K562 (cell line): ENCODE measurements around the gene SIGLEC6. TPM values are rescaled to one million over a fixed set of nuclear protein-coding genes. Genes with fewer than 3 reads are reported as not detected.

Experiments used
- CBX5 ChIP-seq: IDR thresholded peaks from 2 replicates; pipeline ENCODE4 v1.6.1; 2014; ENCODE audit warnings: low read depth, borderline replicate concordance
- FOS ChIP-seq: IDR thresholded peaks from 3 replicates; pipeline ENCODE4 v1.6.1; 2011; ENCODE audit not compliant: insufficient read length; ENCODE audit errors: extremely low read depth
- HDAC2 ChIP-seq: fragments of 450-650 bp; IDR thresholded peaks from 2 replicates; pipeline ENCODE4 v1.6.1; 2016; ENCODE audit warnings: mild to moderate bottlenecking
- KLF1 ChIP-seq: fragments of 450-650 bp; IDR thresholded peaks from 2 replicates; pipeline ENCODE4 v1.6.1; 2016; ENCODE audit warnings: missing genetic modification characterization, missing compliant biosample characterization
- MCM7 ChIP-seq, 2 experiments: fragments of 450-650 bp; IDR thresholded peaks; 2 replicates each; pipeline ENCODE4 v1.6.1; 2016 to 2018
- NFIX ChIP-seq: fragments of 250-450 bp; sonication (Bioruptor Pico); IDR thresholded peaks from 2 replicates; pipeline ENCODE4 v1.4.0; 2020; ENCODE audit warnings: low read depth, mild to moderate bottlenecking, moderate library complexity
- NKRF ChIP-seq: fragments of 450-650 bp; IDR thresholded peaks from 2 replicates; pipeline ENCODE4 v1.6.1; 2016; ENCODE audit warnings: borderline replicate concordance
- PHB ChIP-seq: fragments of 250-450 bp; sonication (Bioruptor Pico); IDR thresholded peaks from 2 replicates; pipeline ENCODE4 v1.5.0; 2021
- PHF8 ChIP-seq: fragments of 200-600 bp; sonication (generic); IDR thresholded peaks from 2 replicates; pipeline ENCODE4 v1.6.1; 2012; ENCODE audit warnings: mixed run types, mild to moderate bottlenecking, inconsistent platforms, low read length, moderate library complexity, borderline replicate concordance
- SLC30A9 ChIP-seq: fragments of 250-450 bp; sonication (Bioruptor Pico); IDR thresholded peaks from 2 replicates; pipeline ENCODE4 v1.8.0; 2022; ENCODE audit warnings: mild to moderate bottlenecking, moderate library complexity
- ZC3H8 ChIP-seq: fragments of 450-650 bp; IDR thresholded peaks from 2 replicates; pipeline ENCODE4 v1.6.1; 2017
- ZNF12 ChIP-seq: sonication (generic); formaldehyde crosslinking; IDR thresholded peaks from 2 replicates; pipeline ENCODE4 v1.4.0; 2020; ENCODE audit warnings: mild to moderate bottlenecking, missing genetic modification reagents
- ZNF431 ChIP-seq: sonication (generic); formaldehyde crosslinking; IDR thresholded peaks from 2 replicates; pipeline ENCODE4 v1.8.0; 2022; ENCODE audit warnings: mild to moderate bottlenecking, missing genetic modification reagents
- ZNF584 ChIP-seq: fragments of 200-800 bp; sonication (Bioruptor generic); IDR thresholded peaks from 2 replicates; pipeline ENCODE4 v1.6.1; 2016; ENCODE audit warnings: low read depth, mild to moderate bottlenecking, missing genetic modification characterization, missing compliant biosample characterization
- ZNF644 ChIP-seq: fragments of 200-800 bp; sonication (Bioruptor generic); IDR thresholded peaks from 2 replicates; pipeline ENCODE4 v1.6.1; 2016; ENCODE audit warnings: low read depth, missing genetic modification characterization, missing compliant biosample characterization
- polyA plus RNA-seq, 8 experiments: library from polyadenylated mRNA; depleted of rRNA in 4 of 8; stranded (reverse) in 5 of 8; unstranded in 3 of 8; fragments of >200 nt; fragmentation: Nextera tagmentation in 2 of 8; fragmentation: Illumina TruSeq in 1 of 8; extraction: Ambion mirVana in 2 of 8; extraction: Trizol in 1 of 8; gene quantifications; 2 replicates each; pipeline versions ENCODE4 v1.2.1 to v1.2.3, GENCODE V29; 2011 to 2014; ENCODE audit warnings: inconsistent platforms in 1 of 8, missing spikeins in 1 of 8
- total RNA-seq, 7 experiments: library from RNA; depleted of rRNA in 6 of 7; stranded (reverse); fragments of >200 nt in 6 of 7; fragmentation: Illumina TruSeq in 2 of 7; extraction: Trizol in 2 of 7; gene quantifications; 2 replicates each; pipeline versions ENCODE4 v1.2.1 to v1.2.3, GENCODE V29; 2011 to 2021; ENCODE audit warnings: low replicate concordance in 1 of 7
- TF ChIP-seq, protein P1 (sequence below): fragments of 450-650 bp; IDR thresholded peaks from one replicate; pipeline ENCODE4 v1.6.1; 2018; ENCODE audit warnings: mild to moderate bottlenecking, moderate library complexity; ENCODE audit not compliant: partially characterized antibody
- TF ChIP-seq, protein P2 (sequence below): fragments of 150-350 bp; IDR thresholded peaks from 2 replicates; pipeline ENCODE4 v1.6.1; 2014; ENCODE audit warnings: low read depth, mild to moderate bottlenecking, low read length, borderline replicate concordance
- TF ChIP-seq, protein P3 (sequence below): sonication (generic); formaldehyde crosslinking; IDR thresholded peaks from 2 replicates; pipeline ENCODE4 v1.8.1; 2023; ENCODE audit warnings: mild to moderate bottlenecking, missing genetic modification reagents

Gene SIGLEC6
- total and polyA plus RNA-seq, 9 of the 15 experiments (the other 6 are each of a cell fraction or from before 2014, with no cell fraction given) = 0.03 to 17.5 (median 0.71) TPM

GRCh38 chr19:51479531-51480331 is 51.7 kb downstream of the SIGLEC6 start (continued):
- TF ChIP-seq, protein P1, sequence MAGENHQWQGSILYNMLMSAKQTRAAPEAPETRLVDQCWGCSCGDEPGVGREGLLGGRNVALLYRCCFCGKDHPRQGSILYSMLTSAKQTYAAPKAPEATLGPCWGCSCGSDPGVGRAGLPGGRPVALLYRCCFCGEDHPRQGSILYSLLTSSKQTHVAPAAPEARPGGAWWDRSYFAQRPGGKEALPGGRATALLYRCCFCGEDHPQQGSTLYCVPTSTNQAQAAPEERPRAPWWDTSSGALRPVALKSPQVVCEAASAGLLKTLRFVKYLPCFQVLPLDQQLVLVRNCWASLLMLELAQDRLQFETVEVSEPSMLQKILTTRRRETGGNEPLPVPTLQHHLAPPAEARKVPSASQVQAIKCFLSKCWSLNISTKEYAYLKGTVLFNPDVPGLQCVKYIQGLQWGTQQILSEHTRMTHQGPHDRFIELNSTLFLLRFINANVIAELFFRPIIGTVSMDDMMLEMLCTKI = no peak
- TF ChIP-seq ZNF584 (CRISPR knock-in tag) (no peak), ZC3H8 (no peak), NFIX (no peak), SLC30A9 (CRISPR knock-in tag) (no peak), NKRF (no peak), FOS (no peak), PHF8 (no peak), ZNF12 (CRISPR knock-in tag) (no peak), ZNF431 (no peak), PHB (0 out of 2 replicates have a peak, but pooled peaks have one; percentile 65), CBX5 (no peak), ZNF644 (tag) (no peak), MCM7 (IDR thresholded peaks at IDR 0.05) (no peak), HDAC2 (peak; percentile 65; the same call in 1 of the 2 replicates), KLF1 (tag) (no peak)
- TF ChIP-seq, protein P2, sequence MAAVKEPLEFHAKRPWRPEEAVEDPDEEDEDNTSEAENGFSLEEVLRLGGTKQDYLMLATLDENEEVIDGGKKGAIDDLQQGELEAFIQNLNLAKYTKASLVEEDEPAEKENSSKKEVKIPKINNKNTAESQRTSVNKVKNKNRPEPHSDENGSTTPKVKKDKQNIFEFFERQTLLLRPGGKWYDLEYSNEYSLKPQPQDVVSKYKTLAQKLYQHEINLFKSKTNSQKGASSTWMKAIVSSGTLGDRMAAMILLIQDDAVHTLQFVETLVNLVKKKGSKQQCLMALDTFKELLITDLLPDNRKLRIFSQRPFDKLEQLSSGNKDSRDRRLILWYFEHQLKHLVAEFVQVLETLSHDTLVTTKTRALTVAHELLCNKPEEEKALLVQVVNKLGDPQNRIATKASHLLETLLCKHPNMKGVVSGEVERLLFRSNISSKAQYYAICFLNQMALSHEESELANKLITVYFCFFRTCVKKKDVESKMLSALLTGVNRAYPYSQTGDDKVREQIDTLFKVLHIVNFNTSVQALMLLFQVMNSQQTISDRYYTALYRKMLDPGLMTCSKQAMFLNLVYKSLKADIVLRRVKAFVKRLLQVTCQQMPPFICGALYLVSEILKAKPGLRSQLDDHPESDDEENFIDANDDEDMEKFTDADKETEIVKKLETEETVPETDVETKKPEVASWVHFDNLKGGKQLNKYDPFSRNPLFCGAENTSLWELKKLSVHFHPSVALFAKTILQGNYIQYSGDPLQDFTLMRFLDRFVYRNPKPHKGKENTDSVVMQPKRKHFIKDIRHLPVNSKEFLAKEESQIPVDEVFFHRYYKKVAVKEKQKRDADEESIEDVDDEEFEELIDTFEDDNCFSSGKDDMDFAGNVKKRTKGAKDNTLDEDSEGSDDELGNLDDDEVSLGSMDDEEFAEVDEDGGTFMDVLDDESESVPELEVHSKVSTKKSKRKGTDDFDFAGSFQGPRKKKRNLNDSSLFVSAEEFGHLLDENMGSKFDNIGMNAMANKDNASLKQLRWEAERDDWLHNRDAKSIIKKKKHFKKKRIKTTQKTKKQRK = no peak
- TF ChIP-seq, protein P3, sequence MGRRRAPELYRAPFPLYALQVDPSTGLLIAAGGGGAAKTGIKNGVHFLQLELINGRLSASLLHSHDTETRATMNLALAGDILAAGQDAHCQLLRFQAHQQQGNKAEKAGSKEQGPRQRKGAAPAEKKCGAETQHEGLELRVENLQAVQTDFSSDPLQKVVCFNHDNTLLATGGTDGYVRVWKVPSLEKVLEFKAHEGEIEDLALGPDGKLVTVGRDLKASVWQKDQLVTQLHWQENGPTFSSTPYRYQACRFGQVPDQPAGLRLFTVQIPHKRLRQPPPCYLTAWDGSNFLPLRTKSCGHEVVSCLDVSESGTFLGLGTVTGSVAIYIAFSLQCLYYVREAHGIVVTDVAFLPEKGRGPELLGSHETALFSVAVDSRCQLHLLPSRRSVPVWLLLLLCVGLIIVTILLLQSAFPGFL (CRISPR knock-in tag) = no peak
